Endometrium (tissue), 2 donors: ENCODE measurements around the gene C1QTNF9B.
A peak's percentile ranks its signal among the peaks of the same experiment; 100 is the strongest.
"Not testable (repeated sequence)": the region's sequence is repeated elsewhere in the genome, so short reads cannot be mapped to it uniquely, and the experiment has no call there.

Experiments
- FAIRE-seq: peaks from 2 replicates; lab custom pipeline; 2012; peaks lifted over from hg19 to GRCh38; lab: Jason Lieb, UNC
- donor health status: control.
- donor health status: control.

The C1QTNF9B gene

DNA sequence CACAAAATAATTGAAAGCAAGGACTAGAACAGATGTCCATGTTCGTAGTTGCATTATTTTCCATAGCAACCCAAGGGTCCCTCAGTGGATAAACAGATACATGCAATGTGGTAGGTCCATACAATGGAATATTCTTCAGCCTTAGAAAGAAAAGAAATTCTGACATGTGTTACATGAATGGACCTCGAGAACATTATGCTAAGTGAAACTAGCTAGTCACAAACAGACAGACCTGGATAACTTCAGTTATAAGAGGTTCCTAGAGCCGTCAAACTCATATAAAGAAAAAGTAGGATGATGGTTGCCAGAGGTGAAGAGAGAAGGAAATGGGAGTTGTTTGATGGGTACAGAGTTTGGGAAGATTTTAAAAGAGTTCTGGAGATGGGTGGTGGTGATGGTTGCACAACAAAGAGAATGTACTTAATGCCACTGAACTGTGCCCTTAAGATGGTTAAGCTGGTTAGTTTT lies at the start of gene C1QTNF9B:
C1QTNF9B (minus strand) TSS at position 51 of the 468 bp plus-strand sequence.
- FAIRE-seq = not testable (repeated sequence)

DNA sequence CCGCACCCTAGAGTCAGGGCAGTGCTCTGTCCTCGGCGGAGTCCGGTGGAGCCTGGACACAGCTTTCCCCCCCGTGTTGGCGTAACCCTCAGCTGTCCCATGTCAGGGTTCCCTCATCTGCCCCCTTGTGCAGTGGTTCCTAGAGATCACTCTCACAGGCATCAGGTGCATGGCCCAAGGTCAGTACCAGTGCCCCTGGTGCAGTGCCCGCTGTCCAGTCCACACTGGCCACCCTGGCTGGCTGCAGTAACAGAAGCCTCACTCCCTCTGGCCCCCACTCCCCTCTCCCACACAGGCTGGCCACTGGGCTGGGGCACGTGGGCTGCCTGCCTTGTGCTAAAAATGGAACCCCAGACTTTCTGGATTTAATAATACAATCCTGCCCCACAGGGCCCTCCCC lies 49.6 kb upstream of the C1QTNF9B start:
- FAIRE-seq = no peak

DNA sequence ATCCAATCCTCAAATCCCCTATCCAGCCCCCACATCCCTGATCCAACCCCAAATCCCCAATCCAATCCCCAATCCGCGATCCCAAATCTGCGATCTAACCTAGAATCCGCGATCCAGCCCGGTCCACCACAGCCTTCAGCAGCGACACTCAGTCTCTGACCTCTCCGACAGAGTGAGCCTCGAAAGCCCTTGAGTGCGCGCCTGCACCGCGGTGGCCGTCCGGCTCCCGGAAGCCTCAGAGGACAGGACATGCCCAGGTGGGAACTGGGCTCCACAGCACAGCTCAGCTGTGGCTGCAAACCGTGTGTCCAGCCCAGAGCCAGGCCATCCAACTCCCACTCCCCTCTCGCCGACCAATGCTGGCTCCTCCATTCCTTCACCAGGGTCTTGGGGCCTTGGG lies 48.8 kb upstream of the C1QTNF9B start:
- no peak for FAIRE-seq

DNA sequence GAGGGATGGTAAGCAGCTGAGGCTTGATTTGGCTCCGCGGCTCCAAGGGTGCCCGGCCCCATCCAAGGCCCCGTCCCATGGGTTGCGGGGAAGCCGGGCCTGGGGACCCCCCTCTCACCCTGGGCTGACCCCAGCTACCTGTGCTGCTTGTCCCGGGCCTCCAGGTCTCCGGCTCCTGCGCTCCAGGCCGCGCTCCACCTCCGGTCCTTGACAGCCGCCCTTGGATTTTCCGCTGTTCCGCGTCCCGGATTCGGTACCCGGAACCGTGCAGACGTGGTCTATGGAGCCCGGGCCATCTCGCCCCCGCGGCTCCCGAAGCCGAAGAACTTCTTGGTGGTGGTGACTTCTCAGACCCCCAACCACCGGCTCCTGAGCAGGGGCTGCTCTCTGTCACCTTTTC lies 48.3 kb upstream of the C1QTNF9B start:
- no peak for FAIRE-seq

DNA sequence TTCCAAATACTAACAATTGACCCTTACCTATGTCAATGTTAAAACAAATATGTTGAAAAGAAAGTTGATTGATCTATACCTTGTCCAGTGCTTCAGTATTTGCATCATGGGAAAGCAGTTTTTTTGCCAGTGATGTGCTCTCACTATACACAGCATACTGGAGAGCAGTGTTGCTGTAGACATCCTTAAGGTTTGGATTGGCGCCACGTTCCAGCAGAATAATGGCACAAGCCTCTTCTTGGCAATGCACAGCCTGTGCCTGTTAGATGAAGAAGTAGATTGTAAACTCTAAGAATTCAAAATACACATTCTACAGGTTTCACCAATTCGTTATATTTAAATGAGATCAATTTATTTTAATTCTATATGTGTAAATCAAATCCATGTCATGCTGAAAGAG lies 43.9 kb upstream of the C1QTNF9B start:
- no peak for FAIRE-seq

DNA sequence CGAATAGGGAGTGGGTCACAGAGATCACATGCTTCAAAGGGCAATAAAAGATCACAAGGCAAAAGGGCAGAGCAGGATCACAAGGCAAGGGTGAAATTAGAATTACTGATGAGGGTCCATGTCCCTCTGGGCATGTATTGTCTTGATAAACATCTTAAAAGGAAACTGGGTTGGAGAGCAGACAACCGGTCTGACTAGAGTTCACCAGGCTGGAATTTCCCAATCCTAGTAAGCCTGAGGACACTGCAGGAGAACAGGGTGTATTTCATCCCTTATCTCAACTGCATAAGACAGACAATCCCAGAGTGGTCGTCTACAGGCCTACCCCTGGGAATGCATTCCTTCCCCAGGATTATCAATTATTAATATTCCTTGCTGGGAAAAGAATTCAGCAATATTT lies 42.4 kb upstream of the C1QTNF9B start:
- not testable (repeated sequence) for FAIRE-seq

DNA sequence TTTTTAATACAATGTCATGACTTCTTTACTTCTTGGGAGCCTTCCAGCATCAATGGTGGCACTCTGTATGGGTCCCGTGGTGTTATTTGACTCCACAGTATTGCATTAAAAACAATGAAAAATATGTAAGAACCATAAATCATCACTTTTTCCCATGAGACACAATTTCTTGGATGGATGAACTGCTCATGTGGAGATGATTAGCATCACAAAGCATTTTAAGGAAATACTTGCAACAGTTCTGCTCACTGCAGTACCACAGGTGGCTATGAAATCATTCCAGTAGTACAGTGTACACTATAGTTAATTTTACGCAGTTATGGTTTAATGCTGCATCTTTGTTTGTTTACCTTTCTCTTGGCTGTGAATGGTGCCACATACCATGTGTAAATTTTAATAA lies 37.2 kb upstream of the C1QTNF9B start:
- FAIRE-seq = no peak

DNA sequence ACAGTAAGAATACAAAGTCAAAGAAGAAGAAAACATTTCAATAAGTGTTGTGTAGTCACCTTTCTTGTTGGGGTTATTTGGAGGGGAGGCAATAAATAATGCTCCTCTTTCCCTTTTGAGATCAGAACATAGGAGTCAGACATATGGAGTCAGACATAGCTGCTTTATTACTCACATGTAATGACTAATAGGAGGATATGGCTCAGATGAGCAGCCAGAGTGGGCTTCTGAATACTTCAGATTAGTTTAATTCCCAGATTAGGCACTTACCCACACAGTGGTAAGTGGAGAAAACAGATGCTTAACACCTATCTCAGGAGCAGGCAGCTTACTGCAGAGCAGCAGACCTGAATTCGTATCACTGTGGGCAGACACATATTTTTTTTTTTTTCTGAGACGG lies 31.7 kb upstream of the C1QTNF9B start:
- no peak for FAIRE-seq

DNA sequence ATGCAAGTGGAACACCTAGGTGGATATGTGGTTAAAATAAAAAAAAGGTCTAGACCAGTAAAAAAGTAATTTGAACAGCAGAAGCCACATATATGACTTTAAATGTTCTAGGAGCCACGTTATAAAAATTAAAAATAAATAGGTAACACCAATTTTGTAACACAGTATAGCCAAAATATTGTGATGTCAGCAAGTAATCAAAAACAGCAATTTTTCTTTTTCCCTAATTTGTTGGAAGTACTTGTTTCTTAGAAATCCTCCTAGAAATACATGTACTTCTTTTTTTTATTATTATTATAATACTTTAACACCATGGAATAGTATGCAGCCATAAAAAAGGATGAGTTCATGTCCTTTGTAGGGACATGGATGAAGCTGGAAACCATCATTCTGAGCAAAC lies 25.7 kb upstream of the C1QTNF9B start:
- FAIRE-seq = no peak

DNA sequence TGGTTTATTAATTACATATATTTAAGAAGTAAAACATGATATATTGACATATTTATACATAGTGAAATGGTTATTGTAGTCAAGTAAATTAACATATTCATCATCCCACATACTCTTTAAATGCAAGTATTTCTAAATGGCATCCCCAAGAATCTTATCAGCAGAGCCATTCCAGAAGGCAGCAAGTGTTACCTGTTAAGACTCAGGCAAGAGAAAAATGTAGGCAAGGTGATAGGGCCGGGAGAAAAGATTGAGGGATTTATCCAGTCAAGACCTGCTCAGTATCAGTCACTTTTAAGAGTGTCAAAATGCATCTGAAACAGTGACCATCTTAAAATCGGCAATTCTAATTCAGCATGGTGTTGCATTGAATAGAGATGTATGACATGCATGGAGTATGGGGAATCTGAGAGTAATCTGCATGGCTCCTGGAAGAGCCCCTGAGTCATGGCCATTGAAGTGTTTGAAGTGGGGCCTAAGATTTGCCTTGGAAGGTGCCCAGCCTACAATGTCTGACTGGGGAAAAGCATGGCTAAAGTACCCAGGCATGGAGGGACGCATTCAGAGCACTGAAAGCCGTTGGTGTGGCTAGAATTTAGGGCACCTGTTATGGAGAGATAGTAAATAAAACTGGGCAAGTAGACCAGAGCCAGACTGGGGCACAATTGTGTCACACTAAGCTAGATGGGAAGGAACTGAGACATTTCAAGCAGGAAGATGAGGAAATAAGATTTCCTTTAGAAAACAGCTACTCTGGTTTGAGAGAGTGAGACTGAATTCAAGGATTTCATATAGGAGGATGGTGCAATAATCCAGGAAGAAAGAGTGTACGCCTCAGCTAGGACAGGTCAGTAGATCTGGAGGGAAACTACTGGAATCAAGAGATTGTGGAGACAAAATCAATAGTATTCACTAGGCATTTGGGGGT lies 25.0 kb upstream of the C1QTNF9B start:
- FAIRE-seq = no peak

DNA sequence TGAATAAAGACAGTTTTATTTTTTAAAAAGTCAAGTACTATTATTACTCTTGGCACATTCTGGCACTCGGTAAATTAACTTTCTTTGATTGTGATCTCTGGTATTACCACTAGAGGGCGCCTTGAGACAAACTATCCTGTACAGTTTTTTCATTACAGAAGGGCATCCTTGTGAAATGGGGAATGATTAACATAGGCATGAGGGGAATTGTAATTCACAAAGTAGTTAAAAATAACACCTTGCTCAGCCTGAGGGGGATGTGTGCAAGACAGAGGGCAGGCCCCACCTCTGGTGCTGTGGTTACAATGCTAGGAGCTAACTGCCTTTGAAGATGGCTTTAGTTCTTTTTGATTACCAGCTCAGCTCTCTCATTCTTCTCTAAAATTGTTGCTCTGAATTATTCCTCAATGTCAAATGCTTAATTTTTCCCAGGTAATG lies 24.2 kb upstream of the C1QTNF9B start:
- no peak for FAIRE-seq

DNA sequence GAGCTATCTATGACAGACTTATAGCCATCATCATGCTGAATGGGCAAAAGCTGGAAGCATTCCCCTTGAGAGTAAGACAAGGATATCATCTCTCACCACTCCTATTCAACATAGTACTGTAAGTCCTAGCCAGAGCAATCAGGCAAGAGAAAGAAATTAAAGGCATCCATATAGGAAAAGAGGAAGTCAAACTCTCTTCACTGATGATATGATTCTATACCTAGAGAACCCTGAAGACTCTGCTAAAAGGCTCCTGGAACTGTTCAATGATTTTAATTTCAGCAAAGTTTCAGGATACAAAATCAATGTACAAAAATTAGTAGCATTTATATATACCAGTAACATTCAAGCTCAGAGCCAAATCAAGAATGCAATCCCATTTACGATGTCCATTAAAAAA lies 21.7 kb upstream of the C1QTNF9B start:
- no peak for FAIRE-seq

DNA sequence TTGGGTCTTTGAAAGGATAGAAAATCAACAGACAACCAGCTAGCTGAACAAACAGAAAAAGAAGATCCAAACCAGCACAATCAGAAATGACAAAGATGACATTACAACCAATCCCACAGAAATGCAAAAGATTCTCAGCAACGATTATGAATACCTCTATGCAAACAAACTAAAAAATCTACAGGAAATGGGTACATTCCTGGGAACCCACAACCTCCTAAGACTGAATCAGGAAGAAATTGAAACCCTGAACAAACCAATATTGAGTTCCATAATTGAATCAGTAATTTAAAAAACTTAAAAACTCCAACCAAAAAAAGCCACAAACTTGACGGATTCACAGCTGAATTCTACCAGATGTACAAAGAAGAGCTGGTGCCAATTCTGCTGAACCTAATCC lies 20.9 kb upstream of the C1QTNF9B start:
- FAIRE-seq = no peak

DNA sequence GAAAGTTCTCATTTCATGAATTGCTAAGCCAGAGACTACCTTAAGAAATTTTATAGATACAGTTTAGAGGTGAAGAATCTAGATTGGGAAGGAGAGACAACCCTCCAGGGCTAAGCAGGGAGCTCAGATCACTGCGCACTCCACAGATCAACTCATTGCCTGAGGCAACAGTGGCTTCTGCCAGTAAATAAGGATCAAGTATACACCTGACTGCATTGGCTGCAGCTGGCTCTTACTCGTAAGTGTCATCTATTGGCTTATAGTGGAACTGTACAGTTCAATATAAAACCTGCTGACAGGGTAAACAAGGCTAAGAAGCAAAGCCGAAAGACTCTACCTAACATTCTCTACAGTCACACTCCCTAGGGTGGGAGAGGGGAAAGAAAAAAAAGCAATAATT lies 18.0 kb upstream of the C1QTNF9B start:
- FAIRE-seq = no peak

DNA sequence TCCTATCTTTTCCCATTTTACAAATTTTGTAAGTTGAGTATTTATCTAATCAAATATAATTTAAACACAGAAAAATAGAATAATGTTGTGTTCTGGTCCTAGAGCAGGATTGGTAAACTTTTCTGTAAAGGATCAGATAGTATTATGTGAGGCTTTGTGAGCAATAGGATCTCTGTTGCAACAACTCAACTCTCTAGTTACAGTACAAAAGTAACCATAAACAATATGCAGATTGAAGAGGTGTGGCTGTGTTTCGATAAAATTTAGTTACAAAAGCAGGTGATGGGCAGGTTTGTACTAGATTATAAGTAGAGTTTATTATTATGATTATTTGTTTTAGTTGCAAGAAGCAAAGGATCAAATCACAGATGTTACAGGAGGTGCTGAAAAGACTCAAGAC lies 15.2 kb upstream of the C1QTNF9B start:
- FAIRE-seq = no peak

DNA sequence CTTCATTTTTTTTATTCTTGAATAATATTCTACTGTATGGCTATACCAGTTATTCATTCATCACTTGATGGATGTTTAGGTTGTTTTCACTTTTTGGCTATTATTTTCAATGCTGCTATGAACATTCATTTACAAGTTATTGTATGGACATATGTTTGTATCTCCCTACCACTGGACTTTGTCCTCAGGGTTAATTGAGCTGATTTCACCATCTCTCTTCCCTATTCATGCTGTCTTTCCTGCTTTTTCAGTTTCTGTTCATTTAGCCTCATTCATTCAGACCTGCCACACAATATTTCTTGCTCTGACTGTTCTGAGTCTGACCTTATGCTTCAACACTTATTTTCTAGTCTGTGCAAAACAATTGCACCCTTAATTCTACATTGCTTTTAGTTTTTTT lies 12.3 kb upstream of the C1QTNF9B start:
- FAIRE-seq = no peak

DNA sequence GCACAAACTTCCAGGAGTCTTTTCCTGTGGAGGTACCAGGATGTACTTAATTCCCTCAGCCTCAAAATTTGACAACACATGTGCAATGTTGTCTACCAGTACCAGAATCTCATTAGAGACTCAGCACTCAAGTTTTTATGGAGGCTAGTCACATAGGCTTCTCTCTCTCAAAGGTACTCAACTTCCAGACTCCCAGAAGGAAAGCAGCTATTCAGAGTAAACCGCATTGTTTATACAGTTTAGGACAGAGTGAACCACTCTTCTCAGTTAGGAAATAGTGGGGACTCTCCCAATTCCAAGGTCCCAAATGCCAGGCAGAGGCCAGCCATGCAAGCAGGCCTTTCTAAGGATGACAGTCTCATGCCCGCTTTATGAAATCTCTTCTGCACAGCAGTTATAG lies 8.5 kb upstream of the C1QTNF9B start:
- FAIRE-seq = no peak

DNA sequence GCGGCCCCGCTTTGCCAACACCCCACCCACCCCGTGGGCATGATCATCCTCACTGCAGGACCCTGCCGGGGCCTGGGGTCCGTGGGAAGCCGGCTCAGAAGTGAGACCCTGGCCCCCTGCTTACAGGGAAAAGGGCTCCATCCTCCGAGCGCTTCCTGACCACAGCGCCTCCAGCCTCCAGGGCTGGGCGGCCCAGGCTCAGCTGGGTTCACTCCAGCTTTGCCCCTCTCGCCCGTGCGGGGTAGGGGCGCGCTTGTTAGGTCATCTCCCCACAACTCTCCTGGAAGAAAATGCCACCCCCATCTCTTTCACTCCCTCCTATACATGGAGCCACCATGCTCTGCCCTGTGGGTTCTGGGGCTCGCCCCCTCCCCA lies 6.6 kb upstream of the C1QTNF9B start:
- no peak for FAIRE-seq

DNA sequence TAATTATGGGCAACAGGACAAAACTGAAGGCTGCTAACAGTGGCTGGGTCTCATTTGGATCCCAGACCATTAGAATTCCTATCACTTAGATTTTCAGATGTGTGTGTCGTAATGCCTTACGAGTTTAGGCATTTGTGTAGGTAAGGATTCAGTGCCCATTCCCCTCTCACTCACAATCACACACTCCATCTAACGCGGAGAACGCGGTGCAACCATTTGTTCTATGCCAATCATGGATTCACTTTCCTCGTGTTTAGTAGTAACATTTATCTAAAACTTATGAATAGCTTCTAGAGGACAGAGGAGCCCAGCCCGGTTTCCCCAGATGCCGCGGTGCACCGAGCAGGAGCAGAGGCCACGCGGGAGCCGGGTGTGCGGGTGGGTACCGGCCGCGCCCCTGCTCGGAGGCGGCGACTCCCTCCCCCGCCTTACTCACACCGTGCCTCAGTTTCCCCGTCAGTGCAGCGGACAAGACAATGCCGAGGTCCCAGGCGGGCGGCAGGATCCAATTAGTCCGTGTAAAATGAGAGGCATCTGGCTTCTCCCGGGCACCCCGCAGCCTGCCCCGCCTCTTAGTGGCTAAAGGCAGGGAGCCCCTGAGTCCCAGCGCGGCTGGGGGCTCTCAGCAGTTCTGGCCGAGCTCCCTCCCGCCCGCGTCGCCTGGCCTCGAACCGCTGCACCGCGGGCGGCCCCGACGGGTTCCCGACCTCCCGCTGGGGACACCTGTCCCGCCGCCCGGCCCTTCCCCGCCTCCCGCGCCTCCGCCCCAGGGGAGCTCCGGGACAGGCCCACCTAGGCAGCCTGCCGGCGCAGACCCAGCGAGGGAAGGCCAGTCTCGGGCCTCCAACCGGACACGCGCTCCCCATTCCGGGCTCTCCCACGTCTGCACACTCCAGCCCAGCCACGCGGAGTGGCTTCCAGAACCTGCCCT lies 5.9 kb upstream of the C1QTNF9B start:
- no peak for FAIRE-seq

DNA sequence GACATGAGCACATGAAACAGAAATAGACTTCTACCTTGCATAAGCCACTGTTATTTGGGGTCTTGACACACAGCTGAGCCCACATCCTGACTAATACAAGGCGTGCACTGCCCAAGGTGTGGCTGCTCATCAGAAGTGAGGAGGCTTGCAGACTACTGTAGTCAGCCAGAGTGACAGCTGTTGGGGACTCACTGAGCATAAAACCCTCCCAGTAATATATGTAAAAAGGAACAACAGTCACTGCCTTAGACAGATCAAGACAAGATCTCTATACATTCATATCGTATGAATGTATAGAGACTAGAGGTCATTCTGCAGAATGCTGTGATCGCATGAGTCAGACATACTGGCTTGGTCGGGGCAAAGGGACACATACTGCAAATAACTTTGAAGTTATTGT lies 4.1 kb upstream of the C1QTNF9B start:
- FAIRE-seq = no peak

DNA sequence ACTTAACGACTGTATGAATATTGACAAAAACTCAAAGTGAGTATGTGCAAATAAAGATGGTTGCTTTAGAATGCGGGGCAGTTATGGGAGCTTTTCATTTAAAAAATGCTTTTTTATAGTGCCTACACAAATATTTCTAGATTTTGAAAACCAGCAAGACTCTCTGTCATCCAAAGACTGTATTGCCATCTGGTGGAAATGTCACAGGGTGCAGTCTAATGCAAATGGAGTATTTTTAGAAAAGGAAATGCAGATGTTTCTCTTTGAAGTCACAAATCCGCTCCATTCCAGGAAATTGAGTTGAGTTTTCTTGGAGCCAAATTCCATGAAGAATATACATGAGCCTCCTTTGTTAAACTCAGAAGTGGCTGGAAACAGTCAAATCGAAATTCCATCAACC lies 2.3 kb upstream of the C1QTNF9B start:
- FAIRE-seq = peak; percentile 89

DNA sequence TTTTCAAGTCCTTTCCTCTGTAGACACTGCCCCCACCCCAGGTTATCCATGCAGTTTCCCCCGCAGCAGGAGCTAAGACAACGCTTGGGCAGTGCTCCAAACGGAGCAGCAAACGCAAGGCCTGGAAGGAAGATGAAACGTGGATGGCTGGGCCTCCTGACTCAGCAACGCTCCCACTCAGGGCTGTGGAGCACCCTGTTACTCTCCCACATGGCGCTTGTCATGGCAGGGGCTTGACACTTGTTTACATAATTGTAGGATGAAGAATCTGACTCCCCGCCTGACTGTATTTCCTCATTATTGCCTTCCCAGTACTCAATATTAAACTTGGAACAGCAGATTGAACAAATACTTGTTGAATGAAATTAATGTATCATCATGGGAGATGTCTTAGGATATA lies 799 bp upstream of the C1QTNF9B start:
- FAIRE-seq = peak; percentile 67

DNA sequence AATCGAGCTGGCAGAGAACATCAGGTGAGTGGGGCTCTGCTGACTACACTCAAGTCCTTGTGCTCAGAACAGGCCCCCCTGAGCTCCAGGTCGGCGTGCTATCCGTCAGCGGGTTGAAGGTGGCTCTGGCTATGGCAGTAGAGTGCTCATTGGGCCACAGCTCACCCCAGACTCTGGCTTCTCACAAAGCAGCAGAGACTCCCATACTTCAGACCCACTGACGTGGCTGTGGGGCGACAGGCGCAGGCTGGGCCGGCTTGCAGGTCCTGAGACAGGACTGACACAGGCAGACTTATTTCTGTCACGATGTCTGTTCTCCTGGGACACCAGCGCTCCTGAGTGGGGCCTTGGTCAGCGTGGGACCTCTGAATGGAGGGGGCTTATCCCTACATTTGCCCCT lies 2.6 kb downstream of the C1QTNF9B start:
- FAIRE-seq = not testable (repeated sequence)
